ENCODE results near the gene FSIP1.
"Not testable (repeated sequence)": the region's sequence is repeated elsewhere in the genome, so short reads cannot be mapped to it uniquely, and the experiment has no call there.

FSIP1 gene

GRCh38 chr15:39819533-39819932 is 36.9 kb upstream of the FSIP1 start:
- no peak overlapping the region for H3K4me3 ChIP-seq (ENCODE audit: low read length)
- no peak for TF ChIP-seq CTCF (IDR thresholded peaks at IDR 0.05; ENCODE audit: insufficient read depth, low read depth, low read length, missing control alignments)
- DNase-seq (ENCODE audit: low read depth) = no peak

GRCh38 chr15:39817892-39818291 is 35.3 kb upstream of the FSIP1 start:
- DNase-seq (ENCODE audit: low read depth) = no peak
- no peak overlapping the region for H3K4me3 ChIP-seq (ENCODE audit: low read length)
- no peak for TF ChIP-seq CTCF (IDR thresholded peaks at IDR 0.05; ENCODE audit: insufficient read depth, low read depth, low read length, missing control alignments)

GRCh38 chr15:39814489-39814888 is 31.8 kb upstream of the FSIP1 start:
- TF ChIP-seq CTCF (IDR thresholded peaks at IDR 0.05; ENCODE audit: insufficient read depth, low read depth, low read length, missing control alignments) = no peak
- no peak for DNase-seq (ENCODE audit: low read depth)
- no peak overlapping the region for H3K4me3 ChIP-seq (ENCODE audit: low read length)

GRCh38 chr15:39812651-39813050 is 30.0 kb upstream of the FSIP1 start:
- not testable (repeated sequence) for H3K4me3 ChIP-seq (ENCODE audit: low read length); DNase-seq (ENCODE audit: low read depth)

GRCh38 chr15:39808909-39809308 is 26.3 kb upstream of the FSIP1 start:
- TF ChIP-seq CTCF (IDR thresholded peaks at IDR 0.05; ENCODE audit: insufficient read depth, low read depth, low read length, missing control alignments) = no peak
- no peak overlapping the region for H3K4me3 ChIP-seq (ENCODE audit: low read length)
- no peak for DNase-seq (ENCODE audit: low read depth)

GRCh38 chr15:39807791-39808190 is 25.1 kb upstream of the FSIP1 start:
- no peak for TF ChIP-seq CTCF (IDR thresholded peaks at IDR 0.05; ENCODE audit: insufficient read depth, low read depth, low read length, missing control alignments)
- DNase-seq (ENCODE audit: low read depth) = no peak
- no peak overlapping the region for H3K4me3 ChIP-seq (ENCODE audit: low read length)

- TF ChIP-seq CTCF (IDR thresholded peaks at IDR 0.05; ENCODE audit: insufficient read depth, low read depth, low read length, missing control alignments) = no peak
- DNase-seq (ENCODE audit: low read depth) = peak; percentile 96
- no peak overlapping the region for H3K4me3 ChIP-seq (ENCODE audit: low read length)
These were observed 21.4 kb upstream of the FSIP1 start for GRCh38 chr15:39804026-39804425.

- TF ChIP-seq CTCF (IDR thresholded peaks at IDR 0.05; ENCODE audit: insufficient read depth, low read depth, low read length, missing control alignments) = no peak
These were observed 20.4 kb upstream of the FSIP1 start for GRCh38 chr15:39803016-39803415.

More at GRCh38 chr15:39803016-39803415, 20.4 kb upstream of the FSIP1 start:
- no peak overlapping the region for H3K4me3 ChIP-seq (ENCODE audit: low read length)
- no peak for DNase-seq (ENCODE audit: low read depth)

Data from epithelial cell of esophagus (primary cell).